GM12878 (cell line): ENCODE measurements around the gene LRBA. TPM values are rescaled to one million over a fixed set of nuclear protein-coding genes. Genes with fewer than 3 reads are reported as not detected.

ENCODE experiments used
- ATAC-seq: fragments of 200-7000 bp; cut with Tn5 transposase; 3 replicates; pipeline ENCODE4 v1.9.1; 2020; ENCODE audit warnings: mild to moderate bottlenecking, moderate library complexity
- BruUV-seq: library from RNA; stranded (reverse); fragments of 400-500 nt; replicated peaks from 2 replicates; lab custom pipeline; 2021; lab: Mats Ljungman, UMichigan
- CTCF ChIA-PET: fragments of 300-600 bp; sonication (Branson Sonifier 250); formaldehyde crosslinking; extraction: SDS; loops from one replicate; lab custom pipeline; 2021; ENCODE audit warnings: inconsistent platforms; lab: Yijun Ruan, JAX
- POLR2A ChIA-PET: fragments of 350-600 bp; formaldehyde crosslinking; extraction: SDS; loops from one replicate; lab custom pipeline; 2021; ENCODE audit warnings: inconsistent platforms; lab: Charles Lee
- RAD21 ChIA-PET: fragments of 300-600 bp; sonication (Branson Sonifier 250); formaldehyde crosslinking; loops from one replicate; lab custom pipeline; 2023; ENCODE audit warnings: antibody characterized with exemption; ENCODE audit not compliant: unreplicated experiment; lab: Charles Lee
- SMC1A ChIA-PET: fragments of 300-600 bp; sonication (Branson Sonifier 250); formaldehyde crosslinking; loops from one replicate; lab custom pipeline; 2023; ENCODE audit not compliant: unreplicated experiment, uncharacterized antibody; lab: Charles Lee
- DNase-seq: peaks from one replicate; pipeline ENCODE4 v3.0.0-alpha.2; 2011; ENCODE audit warnings: low read depth, low spot score
- FAIRE-seq: peaks from 3 replicates; lab custom pipeline; 2011; peaks lifted over from hg19 to GRCh38; lab: Jason Lieb, UNC
- H2AFZ ChIP-seq: 2 replicates; pipeline ENCODE4 v1.6.0; 2011; ENCODE audit warnings: low read depth, low read length, control low read depth; ENCODE audit not compliant: control insufficient read depth
- H3K27ac ChIP-seq: 2 replicates; pipeline ENCODE4 v1.5.1; 2011; ENCODE audit warnings: control low read depth; ENCODE audit not compliant: control insufficient read depth, insufficient read depth
- H3K27me3 ChIP-seq, 2 experiments: replicated peaks in 1 of 2; 2 replicates each; pipeline versions ENCODE4 v1.6.0 to v1.6.1; 2011; ENCODE audit warnings: low read length in 1 of 2; ENCODE audit not compliant: control insufficient read depth in 2 of 2, insufficient read depth in 2 of 2
- H3K36me3 ChIP-seq, 2 experiments: 2 replicates each; pipeline ENCODE4 v1.5.1; 2011; ENCODE audit warnings: low read length in 1 of 2; ENCODE audit not compliant: control insufficient read depth in 2 of 2, insufficient read depth in 2 of 2
- H3K4me1 ChIP-seq: 2 replicates; pipeline ENCODE4 v1.6.1; 2011; ENCODE audit warnings: mild to moderate bottlenecking, low read length, moderate library complexity, mixed read lengths; ENCODE audit not compliant: control insufficient read depth, insufficient read depth
- H3K4me2 ChIP-seq: 2 replicates; pipeline ENCODE4 v1.6.0; 2011; ENCODE audit warnings: control low read depth; ENCODE audit not compliant: control insufficient read depth, insufficient read depth
- H3K4me3 ChIP-seq: fragments of 200-600 bp; sonication (generic); 2 replicates; pipeline ENCODE4 v1.5.1; 2016
- H3K79me2 ChIP-seq: 2 replicates; pipeline ENCODE4 v1.6.0; 2011; ENCODE audit warnings: low read length; ENCODE audit not compliant: control insufficient read depth, insufficient read depth
- H3K9ac ChIP-seq: 2 replicates; pipeline ENCODE4 v1.8.0; 2011; ENCODE audit warnings: low read length, control low read depth, mixed read lengths; ENCODE audit not compliant: control insufficient read depth, insufficient read depth
- H3K9me3 ChIP-seq: replicated peaks from 3 replicates; pipeline ENCODE4 v1.5.1; 2011; ENCODE audit warnings: mild to moderate bottlenecking, low read length; ENCODE audit not compliant: control insufficient read depth, insufficient read depth
- H4K20me1 ChIP-seq: 2 replicates; pipeline ENCODE4 v1.6.0; 2011; ENCODE audit not compliant: control insufficient read depth, insufficient read depth
- ATF7 ChIP-seq: fragments of 450-650 bp; IDR thresholded peaks from 2 replicates; pipeline ENCODE4 v1.6.1; 2016; ENCODE audit warnings: low read depth, mild to moderate bottlenecking
- CBX5 ChIP-seq: sonication (generic); IDR thresholded peaks from 2 replicates; pipeline ENCODE4 v1.6.1; 2016; ENCODE audit warnings: low read depth, moderate library complexity, mild to moderate bottlenecking, inconsistent platforms
- CHD2 ChIP-seq: IDR thresholded peaks from 2 replicates; pipeline ENCODE4 v1.6.1; 2011; ENCODE audit warnings: low read depth, low read length, improper control_type of control experiment, borderline replicate concordance
- DPF2 ChIP-seq: fragments of 450-650 bp; IDR thresholded peaks from 2 replicates; pipeline ENCODE4 v1.6.1; 2017; ENCODE audit warnings: mild to moderate bottlenecking
- IRF4 ChIP-seq: IDR thresholded peaks from 2 replicates; pipeline ENCODE4 v1.6.1; 2011; ENCODE audit warnings: low read depth, low read length
- MTA2 ChIP-seq: fragments of 450-650 bp; IDR thresholded peaks from 2 replicates; pipeline ENCODE4 v1.6.1; 2016; ENCODE audit warnings: low read depth, mild to moderate bottlenecking, moderate library complexity
- NFYB ChIP-seq: IDR thresholded peaks from 2 replicates; pipeline ENCODE4 v1.6.1; 2011; ENCODE audit warnings: low read depth, mild to moderate bottlenecking, low read length, improper control_type of control experiment, moderate library complexity; ENCODE audit not compliant: insufficient read depth
- PML ChIP-seq: IDR thresholded peaks from 2 replicates; pipeline ENCODE4 v1.6.1; 2012; ENCODE audit warnings: low read length, inconsistent platforms
- POLR2AphosphoS5 ChIP-seq: IDR thresholded peaks from 2 replicates; pipeline ENCODE4 v1.6.1; 2011; ENCODE audit warnings: mild to moderate bottlenecking, low read length, inconsistent platforms
- RCOR1 ChIP-seq: conservative IDR thresholded peaks from 2 replicates; pipeline ENCODE4 v1.6.1; 2012; ENCODE audit warnings: low read depth, low read length, improper control_type of control experiment
- USF2 ChIP-seq: IDR thresholded peaks from 2 replicates; pipeline ENCODE4 v1.6.1; 2011; ENCODE audit warnings: low read depth, low read length, improper control_type of control experiment, borderline replicate concordance
- WGBS: methylation state at CpG from one replicate; pipeline ENCODE4 v1.1.6; 2016; ENCODE audit warnings: low lambda C conversion rate; ENCODE audit not compliant: insufficient replicate concordance, insufficient coverage; ENCODE audit errors: missing lambda C conversion rate; 5-methylcytosine and 5-hydroxymethylcytosine counted together
- in situ Hi-C: fragments of 300-500 bp; cut with MboI; formaldehyde crosslinking; loops from 9 replicates; pipeline ENCODE4 v1.14.3; 2018; ENCODE audit warnings: mixed read lengths
- intact Hi-C: fragments of 100-400 bp; cut with micrococcal nuclease; formaldehyde crosslinking; loops from one replicate; pipeline ENCODE4 v1.14.2; 2022; ENCODE audit not compliant: unreplicated experiment
- polyA plus RNA-seq, 11 experiments: library from polyadenylated mRNA; depleted of rRNA in 4 of 11; unstranded in 6 of 11; stranded (reverse) in 5 of 11; fragments of >200 nt; fragmentation: Nextera tagmentation in 4 of 11; fragmentation: Illumina TruSeq in 1 of 11; extraction: Ambion mirVana in 4 of 11; extraction: Trizol in 1 of 11; gene quantifications; 1 replicate in 1 of 11; 2 replicates in 10 of 11; pipeline versions ENCODE4 v1.2.1 to v1.2.3, GENCODE V29; 2011 to 2016; ENCODE audit warnings: inconsistent platforms in 2 of 11, missing spikeins in 2 of 11, low read depth in 1 of 11
- total RNA-seq, 4 experiments: library from RNA; depleted of rRNA in 3 of 4; stranded (reverse); fragments of >200 nt in 3 of 4; fragmentation: Illumina TruSeq in 1 of 4; extraction: Trizol in 1 of 4; gene quantifications; 2 replicates each; pipeline versions ENCODE4 v1.2.1 to v1.2.3, GENCODE V29; 2013 to 2021

LRBA gene
- total and polyA plus RNA-seq, 10 of the 15 experiments (the other 5 are each of a cell fraction or from before 2014, with no cell fraction given), result 20.3 to 93.4 (median 55.0) TPM

- POLR2A ChIA-PET, result no interaction called here
- Histone ChIP-seq H3K4me1 (no peaks in the 10 kb centered on the region), H3K27me3 (no peaks in the 10 kb centered on the region), H3K4me2 (no peak overlapping the region), H3K4me3 (no peak overlapping the region), H3K79me2 (no peaks in the 10 kb centered on the region), H3K9ac (no peak overlapping the region), H3K27ac (no peak overlapping the region), H2AFZ (no peak overlapping the region), H3K36me3 (no peaks in the 10 kb centered on the region; a peak in 1 of 4 replicates), H3K9me3 (no peaks in the 10 kb centered on the region), H4K20me1 (no peaks in the 10 kb centered on the region)
- no peak for FAIRE-seq
- intact Hi-C loops, result no loop called here
- CTCF ChIA-PET, result no interaction called here
- BruUV-seq, result no TSS peak
- DNase-seq, result no peak
- ATAC-seq, result no peak
- RAD21 ChIA-PET, result no interaction called here
- SMC1A ChIA-PET, result no interaction called here
- TF ChIP-seq DPF2 (no peak), USF2 (no peak), IRF4 (no peak), ATF7 (no peak), CBX5 (no peak), POLR2AphosphoS5 (no peak), CHD2 (no peak), PML (no peak), MTA2 (no peak), RCOR1 (no peak), NFYB (no peak)
- WGBS, result 23% methylated on average over 2 of the region's 2 CpGs
- in situ Hi-C loops, result no loop called here
These were observed 331.2 kb downstream of the LRBA start for GRCh38 chr4:150683775-150684350.
